K562 (cell line): ENCODE data around the gene PRDM16.

Source experiments
- BACH1 ChIP-seq: fragments of 200-800 bp; sonication (Bioruptor generic); IDR thresholded peaks from 2 replicates; pipeline ENCODE4 v1.6.1; 2016; ENCODE audit warnings: missing genetic modification characterization, missing compliant biosample characterization
- CGGBP1 ChIP-seq: fragments of 250-450 bp; sonication (Bioruptor Pico); IDR thresholded peaks from 2 replicates; pipeline ENCODE4 v1.9.0; 2021; ENCODE audit warnings: mild to moderate bottlenecking
- CTCF ChIP-seq, 3 experiments: IDR thresholded peaks in 2 of 3; conservative IDR thresholded peaks in 1 of 3; 2 replicates each; pipeline ENCODE4 v1.5.1; 2011 to 2012; ENCODE audit warnings: low read length in 3 of 3, mild to moderate bottlenecking in 3 of 3, control low read depth in 2 of 3, improper control_type of control experiment in 1 of 3, inconsistent platforms in 1 of 3, low read depth in 1 of 3, mixed read lengths in 1 of 3, moderate library complexity in 1 of 3; ENCODE audit not compliant: insufficient read depth in 2 of 3
- FOXO4 ChIP-seq: fragments of 450-650 bp; formaldehyde crosslinking; IDR thresholded peaks from 2 replicates; pipeline ENCODE4 v1.4.0; 2020; ENCODE audit warnings: mild to moderate bottlenecking, moderate library complexity
- MLX ChIP-seq, 2 experiments: fragments of 450-650 bp in 1 of 2; sonication (generic) in 1 of 2; formaldehyde crosslinking; conservative IDR thresholded peaks; 2 replicates each; pipeline versions ENCODE4 v1.4.0 to v1.8.1; 2020 to 2022; ENCODE audit warnings: mild to moderate bottlenecking in 1 of 2, missing genetic modification reagents in 1 of 2
- PHF8 ChIP-seq: fragments of 200-600 bp; sonication (generic); IDR thresholded peaks from 2 replicates; pipeline ENCODE4 v1.6.1; 2012; ENCODE audit warnings: mixed run types, mild to moderate bottlenecking, inconsistent platforms, low read length, moderate library complexity, borderline replicate concordance
- ZBTB33 ChIP-seq: sonication (generic); formaldehyde crosslinking; IDR thresholded peaks from 2 replicates; pipeline ENCODE4 v1.8.1; 2023; ENCODE audit warnings: mild to moderate bottlenecking, missing genetic modification reagents
- ZNF512 ChIP-seq: IDR thresholded peaks from 2 replicates; pipeline ENCODE4 v1.6.1; 2016; ENCODE audit warnings: missing genetic modification characterization, missing compliant biosample characterization

GRCh38 chr1:3297756-3298155 lies 228.8 kb downstream of the PRDM16 start:
- TF ChIP-seq CTCF (IDR thresholded peaks at IDR 0.05 in 2 of 3, conservative IDR thresholded peaks at IDR 0.05 in 1 of 3; ENCODE audit: insufficient read depth in 2 of 3, low read depth in 1 of 3, low read length in 3 of 3), result no peak
- TF ChIP-seq BACH1 (tag), result no peak
- no peak for TF ChIP-seq PHF8
- no peak for TF ChIP-seq ZNF512 (tag)
- TF ChIP-seq MLX (CRISPR knock-in tag; conservative IDR thresholded peaks at IDR 0.05), result no peak
- no peak for TF ChIP-seq CGGBP1 (CRISPR knock-in tag)
- no peak for TF ChIP-seq ZBTB33 (CRISPR knock-in tag)
- TF ChIP-seq FOXO4 (CRISPR knock-in tag), result no peak
